Cardiac muscle cell (in vitro differentiated cells and primary cell): Measurements from ENCODE around the gene SYPL2. TPM values are rescaled to one million over a fixed set of nuclear protein-coding genes. Genes with fewer than 3 reads are reported as not detected.

Experiments used
- DNase-seq, 2 donors: peaks; one replicate each; pipeline versions ENCODE4 v3.0.0 to v3.0.0-alpha.2; 2010 to 2017; ENCODE audit warnings: low read depth in 1 of 2, low spot score in 1 of 2
- H3K27ac ChIP-seq: fragments of 200-600 bp; sonication (generic); 2 replicates; pipeline ENCODE4 v1.5.1; 2016
- H3K27me3 ChIP-seq: fragments of 200-600 bp; sonication (generic); 2 replicates; pipeline ENCODE4 v1.6.0; 2016; ENCODE audit warnings: control low read depth
- H3K36me3 ChIP-seq: fragments of 200-600 bp; sonication (generic); 2 replicates; pipeline ENCODE4 v1.5.1; 2016; ENCODE audit warnings: control low read depth
- H3K4me1 ChIP-seq: fragments of 200-600 bp; sonication (generic); 2 replicates; pipeline ENCODE4 v1.8.1; 2017; ENCODE audit warnings: low read depth, mild to moderate bottlenecking, mixed run types
- H3K4me3 ChIP-seq: fragments of 200-600 bp; sonication (generic); 2 replicates; pipeline ENCODE4 v1.5.1; 2016; ENCODE audit warnings: mild to moderate bottlenecking
- H3K9me3 ChIP-seq: fragments of 200-600 bp; sonication (generic); 2 replicates; pipeline ENCODE4 v1.5.1; 2017; ENCODE audit warnings: low read depth, mild to moderate bottlenecking, control low read depth
- CTCF ChIP-seq: IDR thresholded peaks from 2 replicates; pipeline ENCODE4 v1.5.1; 2012; ENCODE audit warnings: low read depth, mild to moderate bottlenecking, low read length
- polyA plus RNA-seq: library from polyadenylated mRNA; unstranded; fragments of >200 nt; fragmentation: Nextera tagmentation; extraction: Ambion mirVana; gene quantifications from 2 replicates; pipeline ENCODE4 v1.2.1, GENCODE V29; 2016
- total RNA-seq: library from RNA; depleted of rRNA; stranded (reverse); fragments of >200 nt; gene quantifications from 2 replicates; pipeline ENCODE4 v1.2.3, GENCODE V29; 2016

SYPL2 gene
- total and polyA plus RNA-seq, 2 experiments from 2014 or later: 10.7 to 27.3 TPM

GRCh38 chr1:109504974-109505373, 38.6 kb downstream of the SYPL2 start:
- H3K27me3 ChIP-seq: peaks cover 16% of the 10 kb centered on the region
- H3K4me1 ChIP-seq: no peaks in the 10 kb centered on the region
- H3K27ac ChIP-seq: no peak overlapping the region
- no peaks in the 10 kb centered on the region for H3K36me3 ChIP-seq
- no peak overlapping the region for H3K4me3 ChIP-seq
- H3K9me3 ChIP-seq: no peaks in the 10 kb centered on the region
- DNase-seq: no peak
- no peak for TF ChIP-seq CTCF

- no peaks in the 10 kb centered on the region for H3K36me3 ChIP-seq
- no peak for DNase-seq
- H3K9me3 ChIP-seq: no peaks in the 10 kb centered on the region
- peaks cover 40% of the 10 kb centered on the region for H3K27me3 ChIP-seq
- no peak overlapping the region for H3K4me3 ChIP-seq
- H3K27ac ChIP-seq: no peak overlapping the region
- no peaks in the 10 kb centered on the region for H3K4me1 ChIP-seq
- no peak for TF ChIP-seq CTCF
Observed at GRCh38 chr1:109508001-109508872, 41.9 kb downstream of the SYPL2 start.

GRCh38 chr1:109508873-109509175, 42.5 kb downstream of the SYPL2 start:
- Histone ChIP-seq H3K4me1 (no peaks in the 10 kb centered on the region), H3K27ac (no peak overlapping the region), H3K9me3 (no peaks in the 10 kb centered on the region), H3K36me3 (no peaks in the 10 kb centered on the region), H3K27me3 (peaks cover 45% of the 10 kb centered on the region), H3K4me3 (peak overlapping the region; percentile 72)
- no peak for DNase-seq
- TF ChIP-seq CTCF: no peak

GRCh38 chr1:109509176-109510134, 43.1 kb downstream of the SYPL2 start, which contains the start of gene AMIGO1:
TSS of gene AMIGO1 (minus strand) at chr1:109509727. CDS start at chr1:109508912, 815 bp downstream.
- TF ChIP-seq CTCF: no peak
- H3K27me3 ChIP-seq: peaks cover 49% of the 10 kb centered on the region
- H3K27ac ChIP-seq: no peak within 1 kb of the TSS
- H3K9me3 ChIP-seq: no peaks in the 10 kb centered on the region
- DNase-seq: peak; percentile 59 to 87
- H3K36me3 ChIP-seq: no peaks in the 10 kb centered on the region
- peak within 1 kb of the TSS; percentile 72 for H3K4me3 ChIP-seq
- H3K4me1 ChIP-seq: no peaks in the 10 kb centered on the region

- H3K27ac ChIP-seq: no peak overlapping the region
- H3K36me3 ChIP-seq: no peaks in the 10 kb centered on the region
- TF ChIP-seq CTCF: no peak
- H3K9me3 ChIP-seq: no peaks in the 10 kb centered on the region
- H3K27me3 ChIP-seq: peaks cover 39% of the 10 kb centered on the region
- DNase-seq: no peak
- no peaks in the 10 kb centered on the region for H3K4me1 ChIP-seq
- H3K4me3 ChIP-seq: no peak overlapping the region
Observed at GRCh38 chr1:109513110-109513710, 46.9 kb downstream of the SYPL2 start.
